ENCODE measurements around the gene MS4A15.
A peak's percentile ranks its signal among the peaks of the same experiment; 100 is the strongest.
"Not testable (repeated sequence)": the region's sequence is repeated elsewhere in the genome, so short reads cannot be mapped to it uniquely, and the experiment has no call there.

MS4A15 gene

GRCh38 chr11:60754887-60755286, 1.8 kb upstream of the MS4A15 start:
- DNase-seq: no peak

GRCh38 chr11:60757231-60757800, 649 bp downstream of the MS4A15 start:
- no peak for DNase-seq

GRCh38 chr11:60758671-60759070, 2.0 kb downstream of the MS4A15 start:
- DNase-seq: not testable (repeated sequence)

GRCh38 chr11:60759438-60760225, 3.0 kb downstream of the MS4A15 start:
- peak in 4 of 14 donors; percentile 1 to 11 (median 4) for DNase-seq

GRCh38 chr11:60761436-60762190, 4.9 kb downstream of the MS4A15 start:
- DNase-seq: no peak

GRCh38 chr11:60762851-60763691, 6.4 kb downstream of the MS4A15 start:
- no peak for DNase-seq

GRCh38 chr11:60763692-60764369, 7.2 kb downstream of the MS4A15 start:
- no peak for DNase-seq

- no peak for DNase-seq
Observed at GRCh38 chr11:60764879-60765278, 8.2 kb downstream of the MS4A15 start.

- no peak for DNase-seq
Observed at GRCh38 chr11:60765355-60765754, 8.7 kb downstream of the MS4A15 start.

- DNase-seq: no peak
Observed at GRCh38 chr11:60766547-60766946, 9.9 kb downstream of the MS4A15 start.

- no peak for DNase-seq
Observed at GRCh38 chr11:60767388-60767811, 10.7 kb downstream of the MS4A15 start.

GRCh38 chr11:60768202-60768601, 11.5 kb downstream of the MS4A15 start:
- no peak for DNase-seq

GRCh38 chr11:60769273-60769672, 12.6 kb downstream of the MS4A15 start:
- no peak for DNase-seq

GRCh38 chr11:60769811-60770210, 13.1 kb downstream of the MS4A15 start:
- DNase-seq: no peak

GRCh38 chr11:60771146-60771545, 14.5 kb downstream of the MS4A15 start:
- no peak for DNase-seq

- no peak for DNase-seq
Observed at GRCh38 chr11:60771879-60772525, 15.3 kb downstream of the MS4A15 start.

GRCh38 chr11:60772666-60773065, 16.0 kb downstream of the MS4A15 start:
- no peak for DNase-seq

- DNase-seq: no peak
Observed at GRCh38 chr11:60774726-60775125, 18.1 kb downstream of the MS4A15 start.

- DNase-seq: peak in 13 of 14 donors; percentile 17 to 71 (median 53)
Observed at GRCh38 chr11:60775420-60775961, 18.8 kb downstream of the MS4A15 start.

GRCh38 chr11:60776167-60776566, 19.5 kb downstream of the MS4A15 start:
- no peak for DNase-seq

- DNase-seq: no peak
Observed at GRCh38 chr11:60777106-60777505, 20.4 kb downstream of the MS4A15 start.

All from C1 segment of cervical spinal cord (tissue), 14 donors.